Activated CD8-positive, alpha-beta memory T cell treated with anti-CD3 and anti-CD28 coated beads, Interleukin-2, amount 50 U/mL, for 24 hours (primary cell): Measurements from ENCODE around the gene ACTN4.
"Not testable (repeated sequence)": the region's sequence is repeated elsewhere in the genome, so short reads cannot be mapped to it uniquely, and the experiment has no call there.

Experiments
- DNase-seq: peaks from one replicate; pipeline ENCODE4 v3.0.0-alpha.2; 2020; ENCODE audit errors: extremely low read depth

ACTN4 gene

DNA sequence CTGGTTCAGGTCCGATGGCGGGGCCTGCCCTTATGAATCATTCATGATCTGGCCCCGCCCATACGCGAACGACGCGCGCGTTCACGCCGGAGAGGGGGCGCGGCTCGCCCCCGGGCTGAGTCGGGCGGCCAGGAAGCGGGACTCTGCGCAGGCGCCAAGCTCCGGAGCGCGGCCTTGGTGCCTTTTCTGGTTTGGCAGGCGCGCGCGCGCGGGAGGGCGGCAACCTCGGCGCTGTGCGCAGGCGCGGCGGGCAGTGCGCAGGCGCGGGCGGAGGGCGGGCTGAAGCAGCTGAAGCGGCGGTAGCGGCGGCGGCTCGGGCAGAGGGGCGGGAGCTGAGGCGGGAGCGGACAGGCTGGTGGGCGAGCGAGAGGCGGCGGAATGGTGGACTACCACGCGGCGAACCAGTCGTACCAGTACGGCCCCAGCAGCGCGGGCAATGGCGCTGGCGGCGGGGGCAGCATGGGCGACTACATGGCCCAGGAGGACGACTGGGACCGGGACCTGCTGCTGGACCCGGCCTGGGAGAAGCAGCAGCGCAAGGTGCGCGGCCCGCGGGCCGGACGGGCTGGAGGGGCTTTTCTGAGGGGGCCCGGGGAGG lies at the start of gene ACTN4:
TSS of gene ACTN4 (plus strand) at position 282 of the 598 bp plus-strand sequence. CDS start at position 379, 97 bp downstream.
- peak; percentile 99 for DNase-seq

GRCh38 chr19:38599722-38600121 lies 47.7 kb upstream of the ACTN4 start:
- no peak for DNase-seq

DNA sequence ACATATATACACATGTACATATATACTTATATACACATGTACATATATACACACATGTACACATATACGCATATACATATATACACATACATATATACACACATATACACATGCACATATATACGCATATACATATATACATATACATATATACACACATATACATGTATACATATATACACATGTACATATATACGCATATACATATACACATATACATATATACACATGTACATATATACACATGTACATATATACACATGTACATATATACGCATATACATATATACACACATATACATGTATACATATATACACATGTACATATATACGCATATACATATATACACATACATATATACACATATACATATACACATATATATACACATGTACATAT lies 44.6 kb upstream of the ACTN4 start:
- DNase-seq = not testable (repeated sequence)

DNA sequence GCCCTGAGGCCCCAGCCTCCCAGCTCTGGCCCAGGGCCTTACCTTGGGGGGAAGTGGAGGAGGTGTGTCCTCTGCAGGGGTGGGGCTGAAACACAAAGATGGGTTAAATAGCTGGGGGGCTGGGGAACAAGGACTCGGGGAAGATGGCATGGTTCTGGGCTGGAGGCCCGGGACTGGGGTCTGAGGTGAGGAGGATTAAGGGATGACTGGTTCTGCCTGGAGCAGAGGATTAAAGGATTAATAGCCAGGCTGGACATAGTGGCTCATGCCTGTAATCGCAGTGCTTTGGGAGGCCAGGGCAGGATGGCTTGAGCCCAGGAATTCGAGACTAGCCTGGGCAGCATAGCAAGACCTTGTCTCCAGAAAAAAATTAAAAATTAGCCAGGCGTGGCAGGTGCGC lies 41.3 kb upstream of the ACTN4 start:
- no peak for DNase-seq

DNA sequence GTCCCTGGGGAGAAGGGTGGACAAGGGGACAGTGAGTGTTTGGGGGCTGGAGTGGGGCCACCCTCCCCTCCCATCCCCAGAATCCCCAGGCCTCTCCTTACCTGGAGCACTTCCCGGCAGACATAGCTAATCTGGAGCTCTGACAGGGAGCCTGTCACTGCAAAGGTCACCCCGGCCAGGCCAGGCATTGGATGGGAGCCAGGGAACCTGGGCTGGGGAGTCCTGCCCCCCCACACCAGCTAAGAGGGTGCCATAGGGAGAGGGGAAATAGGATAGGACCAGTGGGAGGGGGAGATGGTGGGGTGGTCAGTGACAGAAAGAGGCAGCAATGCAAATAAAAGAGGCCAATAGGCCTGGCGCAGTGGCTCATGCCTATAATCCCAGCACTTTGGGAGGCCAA lies 33.2 kb upstream of the ACTN4 start:
- no peak for DNase-seq

DNA sequence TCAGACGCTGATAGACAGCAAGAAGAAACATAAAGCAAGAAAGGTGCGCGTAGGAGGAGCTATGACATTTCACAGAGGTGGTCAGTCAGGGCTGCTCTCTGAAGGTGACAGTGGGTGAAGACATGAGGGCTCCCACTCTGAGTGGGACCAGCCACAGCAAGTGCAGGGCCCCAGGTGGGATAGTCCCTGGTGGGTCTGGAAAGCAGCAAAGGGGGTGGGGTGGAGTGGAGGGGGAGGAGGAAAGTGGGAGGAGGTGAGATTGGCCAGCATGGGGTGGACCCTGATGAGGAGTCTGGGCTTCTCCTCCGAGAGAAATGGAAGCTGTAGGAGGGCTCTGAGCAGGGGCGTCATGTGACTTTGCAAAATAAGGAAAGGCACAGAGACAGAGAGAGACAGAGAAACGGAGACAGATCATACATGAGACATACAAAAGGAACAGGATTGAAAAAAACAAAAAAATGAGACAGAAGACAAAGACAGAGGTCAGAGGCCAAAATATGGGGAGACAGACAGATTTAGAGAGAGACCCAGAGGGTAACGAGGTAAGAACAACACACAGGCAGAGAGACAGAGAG lies 32.4 kb upstream of the ACTN4 start:
- no peak for DNase-seq

GRCh38 chr19:38616265-38616664 lies 31.2 kb upstream of the ACTN4 start:
- DNase-seq = no peak

DNA sequence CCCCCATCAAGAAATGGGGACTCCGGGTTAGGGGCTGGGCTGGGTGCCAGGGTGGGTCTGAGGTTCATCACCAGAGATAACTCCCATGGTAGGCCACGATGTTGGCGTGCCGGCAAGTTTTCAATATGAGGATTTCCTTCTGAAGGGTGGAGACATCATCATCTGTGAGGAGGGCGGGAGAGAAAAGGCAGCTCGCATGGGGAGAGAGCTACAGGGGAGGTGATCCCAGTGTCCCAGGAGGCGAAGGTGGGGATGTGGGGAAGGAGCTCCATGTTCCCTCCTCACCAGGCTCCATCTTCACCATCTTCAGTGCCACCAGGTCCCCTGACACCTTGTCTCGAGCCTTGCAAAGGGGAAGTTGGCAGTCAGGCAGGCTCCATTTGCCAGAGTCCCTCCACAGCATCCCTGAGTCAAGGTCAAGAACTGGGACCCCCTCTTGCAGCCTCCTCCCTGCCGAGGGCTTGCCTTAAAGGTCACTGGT lies 30.1 kb upstream of the ACTN4 start:
- no peak for DNase-seq

GRCh38 chr19:38617764-38618589 lies 29.5 kb upstream of the ACTN4 start, which contains the start of gene MAP4K1:
Gene MAP4K1 (minus strand): TSS chr19:38617953. CDS start chr19:38617895, 58 bp downstream.
- DNase-seq = no peak

DNA sequence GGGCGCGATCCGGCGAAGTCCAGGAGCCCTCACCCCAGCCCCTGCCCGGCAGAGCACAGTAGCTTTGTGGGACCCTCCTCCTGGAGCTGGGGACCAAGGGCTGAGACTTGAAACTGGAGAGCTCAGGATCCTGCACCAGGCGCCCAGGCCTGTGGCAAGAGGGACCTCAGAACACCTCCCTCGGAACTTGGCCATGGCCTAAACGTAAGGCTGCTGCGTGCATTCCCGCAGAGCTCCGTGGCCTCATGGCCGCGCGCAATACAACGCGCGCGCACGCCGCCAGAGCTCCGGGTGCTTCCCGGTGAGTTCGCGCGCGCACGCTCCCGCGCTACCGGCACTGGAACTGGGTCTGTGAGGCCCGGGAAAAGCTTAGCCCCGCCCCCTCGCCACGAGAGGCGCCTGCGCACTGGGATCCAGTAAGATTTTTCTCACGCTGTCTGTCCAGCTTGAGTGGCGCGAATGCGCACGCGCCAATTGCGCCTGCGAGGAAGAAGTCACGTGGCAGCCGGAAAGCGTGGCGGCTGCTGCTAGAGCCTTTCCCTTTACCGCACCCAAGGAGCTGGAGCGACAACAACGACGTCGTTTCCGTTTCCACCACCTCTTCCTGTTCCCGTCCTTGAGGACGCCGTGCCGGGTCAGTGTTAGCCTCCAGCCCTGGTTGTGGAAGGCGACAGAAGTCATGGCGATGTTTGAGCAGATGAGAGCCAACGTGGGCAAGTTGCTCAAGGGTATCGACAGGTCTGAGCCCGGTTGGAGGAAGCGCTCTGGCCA lies 28.7 kb upstream of the ACTN4 start, which contains the start of gene EIF3K:
TSS of gene EIF3K (plus strand) at position 599 of the 771 bp plus-strand sequence. CDS start at position 680, 81 bp downstream.
- peak; percentile 96 for DNase-seq

DNA sequence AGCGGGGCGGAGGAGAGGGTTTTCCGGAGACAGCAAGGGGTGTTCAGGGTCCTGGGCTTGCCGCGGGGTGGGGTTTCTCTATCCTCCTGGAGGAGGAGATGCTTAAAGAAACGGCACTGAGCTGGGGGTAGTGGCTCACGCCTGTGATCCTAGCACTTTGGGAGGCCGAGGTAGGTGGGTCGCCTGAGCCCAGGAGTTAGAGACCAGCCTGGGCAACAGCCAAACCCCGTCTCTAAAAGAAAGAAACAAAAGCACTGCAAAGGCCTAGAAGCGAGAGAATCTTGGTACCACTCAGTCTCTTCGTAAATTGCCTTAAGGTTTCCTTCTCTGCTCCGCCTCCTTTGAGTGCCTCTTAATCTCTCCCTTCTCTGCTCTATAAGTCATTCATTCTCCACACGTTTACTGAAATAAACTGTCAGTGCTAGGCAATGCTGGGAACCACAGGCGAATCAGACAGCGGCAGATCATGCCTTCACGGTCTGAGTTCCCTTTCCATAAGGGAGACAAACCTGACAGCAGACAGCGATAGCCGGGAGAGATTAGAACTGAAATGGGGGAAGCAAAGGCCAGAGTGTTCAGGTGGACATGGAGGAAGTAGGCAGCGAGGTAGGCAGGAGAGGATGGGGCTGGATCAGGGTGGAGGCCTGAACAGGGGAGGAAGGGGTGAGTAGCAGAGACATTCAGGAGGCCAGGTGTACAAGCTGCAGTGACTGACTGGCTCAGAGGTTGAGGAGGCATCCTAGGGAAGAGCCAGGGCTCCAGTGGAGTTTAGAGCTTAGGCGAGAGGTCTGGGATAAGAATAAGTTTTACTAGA lies 27.9 kb upstream of the ACTN4 start:
- no peak for DNase-seq

DNA sequence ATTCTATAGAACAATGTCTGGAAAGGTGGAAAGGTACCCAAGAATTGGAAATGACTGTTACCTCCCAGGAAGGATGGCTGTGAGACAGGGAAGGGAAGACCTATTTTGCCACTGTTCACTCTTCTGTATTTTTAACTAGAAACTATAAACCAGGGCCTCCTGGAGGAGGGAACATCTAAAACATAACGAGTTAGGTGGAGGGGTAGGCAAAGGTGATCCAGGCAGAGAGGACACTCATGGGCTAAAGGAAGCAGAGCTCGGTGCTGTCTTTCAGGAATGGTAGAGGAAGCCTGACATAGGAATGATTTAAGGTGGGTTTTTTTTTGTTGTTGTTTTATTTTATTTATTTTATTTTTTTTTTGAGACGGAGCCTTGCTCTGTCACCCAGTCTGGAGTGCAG lies 22.6 kb upstream of the ACTN4 start:
- no peak for DNase-seq

DNA sequence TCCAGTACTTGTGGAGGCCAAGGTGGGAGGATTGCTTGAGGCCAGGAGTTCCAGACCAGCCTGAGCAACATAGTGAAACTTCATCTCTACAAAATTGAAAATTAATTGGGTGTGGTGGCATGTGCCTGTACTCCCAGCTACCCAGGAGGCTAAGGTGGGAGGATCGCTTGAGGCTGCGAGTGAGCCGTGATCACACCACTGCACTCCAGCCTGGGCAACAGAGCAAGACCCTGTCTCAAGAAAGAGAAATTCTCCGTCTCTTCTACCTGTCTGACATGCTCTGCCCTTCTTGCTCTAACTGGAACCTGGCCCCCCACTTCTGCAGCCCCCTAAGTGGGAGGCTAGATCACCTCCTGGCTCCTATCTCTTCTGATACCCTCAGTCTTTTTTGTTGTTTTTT lies 21.0 kb upstream of the ACTN4 start:
- no peak for DNase-seq

DNA sequence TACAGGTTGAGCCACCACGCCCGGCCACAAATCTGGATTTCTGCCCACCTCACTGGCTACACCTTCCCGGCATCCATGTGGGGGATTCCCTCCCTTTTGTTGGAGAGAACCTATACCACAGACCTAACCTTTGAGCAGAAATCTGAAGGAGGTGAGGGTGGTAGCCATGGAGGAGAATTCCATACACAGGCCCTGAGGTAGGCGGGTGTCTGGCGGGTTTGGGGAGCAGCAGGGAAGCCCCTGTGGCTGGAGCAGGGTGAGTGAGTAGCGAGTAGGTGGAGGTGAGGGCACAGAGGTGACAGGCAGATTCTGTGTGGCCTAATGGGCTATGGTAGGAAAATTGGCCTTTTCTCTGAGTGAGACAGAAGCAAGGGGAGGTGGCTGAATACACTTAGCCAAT lies 17.9 kb upstream of the ACTN4 start:
- DNase-seq = no peak

GRCh38 chr19:38631301-38631700 lies 16.1 kb upstream of the ACTN4 start:
- DNase-seq = not testable (repeated sequence)

DNA sequence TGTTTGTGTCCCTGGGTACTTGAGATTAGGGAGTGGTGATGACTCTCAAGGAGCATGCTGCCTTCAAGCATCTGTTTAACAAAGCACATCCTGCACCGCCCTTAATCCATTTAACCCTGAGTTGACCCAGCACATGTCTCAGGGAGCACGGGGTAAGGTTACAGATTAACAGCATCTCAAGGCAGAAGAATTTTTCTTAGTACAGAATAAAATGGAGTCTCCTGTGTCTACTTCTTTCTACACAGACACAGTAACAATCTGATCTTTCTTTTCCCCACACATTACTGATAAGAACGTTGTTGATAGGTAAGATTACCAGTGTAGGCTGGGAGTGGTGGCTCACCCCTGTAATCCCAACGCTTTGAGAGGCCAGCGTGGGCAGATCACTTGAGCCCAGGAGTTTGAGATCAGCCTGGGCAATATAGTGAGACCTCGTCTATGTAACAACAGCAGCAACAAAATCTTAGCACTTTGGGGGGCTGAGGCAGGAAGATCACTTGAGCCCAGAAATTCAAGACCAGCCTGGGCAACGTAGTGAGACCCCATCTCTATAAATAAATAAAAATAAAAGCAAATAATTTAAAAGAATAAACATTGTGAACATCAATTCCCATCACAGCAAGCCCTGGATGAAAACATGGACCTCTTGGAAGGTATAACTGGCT lies 15.5 kb upstream of the ACTN4 start:
- not testable (repeated sequence) for DNase-seq

GRCh38 chr19:38632476-38633213 lies 14.8 kb upstream of the ACTN4 start:
- no peak for DNase-seq

DNA sequence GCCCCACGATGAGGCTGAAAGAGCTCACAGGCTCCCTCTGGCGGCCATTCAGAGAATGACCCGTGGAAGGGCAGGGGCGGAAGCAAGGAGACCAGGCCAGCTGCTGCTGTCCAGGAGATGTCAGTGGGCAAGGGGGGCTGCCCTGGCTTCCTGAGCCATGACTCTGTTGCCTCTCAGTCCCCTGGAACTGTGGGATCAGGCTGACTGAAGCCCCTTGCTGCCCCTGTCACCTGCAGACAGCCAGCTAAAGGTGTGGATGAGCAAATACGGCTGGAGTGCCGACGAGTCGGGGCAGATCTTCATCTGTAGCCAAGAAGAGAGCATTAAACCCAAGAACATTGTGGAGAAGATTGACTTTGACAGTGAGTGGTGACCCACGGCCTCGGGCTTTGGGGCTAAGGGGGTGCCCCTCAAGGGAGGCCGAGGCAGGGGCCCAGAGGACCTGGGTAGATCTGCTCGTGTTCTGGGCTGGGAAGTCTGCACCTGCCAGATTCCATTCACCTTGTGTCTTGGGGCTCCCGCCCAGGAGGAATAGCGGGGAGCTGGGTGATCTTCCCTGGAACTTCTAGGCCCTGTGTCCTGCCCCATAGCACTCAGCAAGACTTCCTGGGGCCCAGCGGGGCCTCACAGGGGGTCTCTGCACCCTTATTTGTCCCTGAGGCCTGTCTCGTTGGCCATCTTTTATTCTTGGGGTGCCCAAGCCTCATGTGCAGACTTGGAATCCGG lies 12.5 kb upstream of the ACTN4 start:
- no peak for DNase-seq
